ENCODE measurements around the gene GABRB3.

Gene GABRB3

DNA sequence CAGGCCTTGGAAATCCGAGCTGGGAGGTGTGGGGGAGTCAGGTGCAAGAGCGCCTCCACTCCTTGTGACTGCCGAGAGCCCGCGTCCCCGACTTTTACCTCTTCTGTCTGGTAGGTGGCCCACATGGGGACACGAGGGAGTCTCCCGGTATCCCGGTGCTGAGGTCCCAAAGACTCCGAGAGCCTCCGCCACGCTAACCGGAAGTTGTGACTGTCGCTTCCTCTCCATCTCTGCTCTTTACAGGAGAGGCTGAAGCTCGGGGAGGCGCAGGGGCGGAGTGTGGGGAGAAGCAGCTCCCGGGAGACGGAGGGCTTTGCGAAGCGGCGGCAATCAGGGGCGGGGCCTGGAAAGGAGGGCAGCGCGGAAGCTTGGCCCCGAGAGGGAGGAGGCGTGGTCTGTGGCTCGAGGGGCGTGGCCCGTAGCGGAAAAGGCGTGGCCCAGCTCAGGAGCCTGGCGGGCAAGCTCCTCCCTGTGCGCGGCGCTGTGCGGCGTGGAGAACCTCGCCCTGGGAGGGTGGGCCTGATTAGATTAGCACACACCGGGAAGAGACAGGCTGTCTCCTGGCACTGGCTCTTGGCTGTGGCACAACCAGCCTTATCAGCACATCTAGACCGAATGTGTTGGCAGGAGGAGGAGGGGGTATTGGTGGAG, 143.9 kb downstream of the GABRB3 start:
- no peak for DNase-seq (ENCODE audit: low spot score)

DNA sequence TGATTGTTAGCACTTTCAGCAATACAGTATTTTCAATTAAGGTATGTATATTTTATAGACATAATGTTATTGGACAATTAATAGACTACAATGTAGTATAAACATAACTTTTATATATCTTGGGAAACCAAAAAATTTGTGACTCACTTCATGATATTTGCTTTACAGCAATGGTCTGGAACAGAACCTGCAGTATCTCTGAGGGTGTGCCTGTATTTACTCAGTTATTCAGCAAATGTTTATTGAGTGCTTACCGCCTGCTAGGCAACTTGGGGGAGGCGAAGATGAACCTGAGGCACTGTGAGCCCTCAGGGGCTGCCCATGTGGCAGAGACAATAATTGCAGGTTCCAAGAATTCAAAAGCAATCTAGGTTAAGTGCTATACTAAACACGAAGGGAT, 144.8 kb downstream of the GABRB3 start:
- no peak for DNase-seq (ENCODE audit: low spot score)

DNA sequence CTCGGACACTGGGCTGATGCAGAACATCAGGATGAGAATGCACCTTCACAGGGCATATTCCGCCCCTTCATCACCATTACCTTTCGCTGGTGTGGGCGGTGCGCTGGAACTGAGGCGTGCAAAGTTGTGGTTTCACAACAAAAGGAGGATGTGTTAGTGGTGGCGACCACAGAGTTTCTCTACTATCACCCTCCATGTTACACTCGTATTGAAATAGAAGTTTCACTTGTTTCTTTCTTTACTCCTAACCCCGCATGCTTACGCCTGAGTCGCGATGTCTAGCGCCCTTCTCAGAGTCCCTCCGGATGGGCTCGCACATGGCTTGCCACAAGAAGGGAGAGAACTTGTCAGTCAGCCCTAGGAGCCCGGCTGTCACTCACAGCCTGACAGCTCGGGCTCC, 148.7 kb downstream of the GABRB3 start:
- no peak for DNase-seq (ENCODE audit: low spot score)

DNA sequence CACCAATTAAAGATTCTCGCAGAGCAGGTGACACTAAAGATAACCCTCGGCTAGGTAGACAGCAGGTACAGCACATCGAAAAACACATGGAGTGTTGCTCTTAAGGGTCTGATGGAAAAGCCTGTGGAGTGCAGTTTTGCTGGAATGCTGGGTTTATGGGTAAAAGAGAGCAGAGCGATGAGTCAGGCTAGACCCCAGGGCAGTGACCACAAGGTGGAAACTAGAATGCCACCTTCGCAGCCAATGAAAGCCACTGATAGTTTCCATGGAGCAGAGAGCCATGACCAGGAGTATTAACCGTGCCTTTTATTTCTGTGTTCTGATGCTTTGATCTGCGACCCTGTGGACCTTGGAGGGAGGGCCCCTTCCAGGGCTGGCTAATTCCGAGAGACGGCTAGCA, 149.8 kb downstream of the GABRB3 start:
- no peak for DNase-seq (ENCODE audit: low spot score)

DNA sequence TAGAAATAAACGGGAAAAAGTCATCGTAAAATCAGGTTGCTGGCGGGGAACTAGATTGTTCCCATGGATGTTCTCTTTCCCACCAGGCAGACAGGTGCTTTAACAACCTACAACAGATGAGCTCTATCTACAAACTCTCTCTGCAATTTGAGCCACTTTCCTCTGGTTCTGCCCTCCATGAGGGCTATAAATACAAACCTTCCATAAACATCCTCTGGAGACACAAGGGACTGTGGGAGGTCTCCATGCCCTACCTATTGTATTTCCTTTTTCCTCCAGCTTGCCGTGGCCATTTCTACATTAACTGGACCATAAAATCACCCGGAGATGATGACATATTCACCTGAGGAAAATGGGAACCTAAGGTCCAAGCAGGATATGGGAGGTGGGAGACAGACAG, 151.1 kb downstream of the GABRB3 start:
- DNase-seq (ENCODE audit: low spot score) = no peak

DNA sequence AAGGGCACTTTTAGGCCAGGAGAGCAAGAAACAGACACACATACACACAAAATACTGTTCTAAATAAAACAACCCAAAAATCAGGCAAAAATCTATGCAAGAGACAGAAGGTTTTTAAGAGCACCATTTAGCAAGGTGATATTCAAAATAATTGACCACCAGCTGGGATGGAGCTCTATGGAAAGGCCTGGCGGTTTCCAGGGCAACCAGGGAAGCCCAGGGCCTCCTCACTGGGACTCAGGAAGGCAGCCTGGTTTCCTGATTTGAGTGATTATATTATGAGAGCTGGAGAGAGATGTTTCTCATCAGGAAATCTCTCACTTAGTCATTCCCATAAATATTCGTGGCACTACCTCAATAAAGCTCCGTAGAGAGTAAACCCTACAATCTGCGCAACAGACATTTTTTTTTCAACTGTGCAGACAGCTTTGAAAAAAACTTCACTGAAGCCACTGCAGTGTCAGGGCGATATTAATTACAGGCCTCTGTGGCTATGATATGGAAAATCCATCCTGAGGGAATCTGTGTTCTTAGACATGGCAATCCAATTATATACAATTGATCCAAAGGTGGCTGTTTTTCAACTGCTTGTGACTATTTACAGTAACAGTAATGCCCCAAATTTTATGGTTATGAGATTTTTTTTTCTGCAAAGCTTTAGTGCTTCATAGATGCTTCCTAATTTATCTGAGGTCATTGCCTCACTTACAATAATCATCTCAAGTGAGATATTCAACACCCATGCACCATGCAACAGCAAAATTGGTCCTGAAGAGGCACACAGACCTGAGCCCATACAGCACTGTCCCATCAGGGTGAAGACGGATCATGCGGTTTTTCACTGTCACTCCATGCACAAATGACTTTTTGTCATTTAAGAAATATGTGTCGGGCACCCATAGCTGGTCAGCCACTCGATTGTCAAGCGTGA, 152.1 kb downstream of the GABRB3 start:
- no peak for DNase-seq (ENCODE audit: low spot score)

DNA sequence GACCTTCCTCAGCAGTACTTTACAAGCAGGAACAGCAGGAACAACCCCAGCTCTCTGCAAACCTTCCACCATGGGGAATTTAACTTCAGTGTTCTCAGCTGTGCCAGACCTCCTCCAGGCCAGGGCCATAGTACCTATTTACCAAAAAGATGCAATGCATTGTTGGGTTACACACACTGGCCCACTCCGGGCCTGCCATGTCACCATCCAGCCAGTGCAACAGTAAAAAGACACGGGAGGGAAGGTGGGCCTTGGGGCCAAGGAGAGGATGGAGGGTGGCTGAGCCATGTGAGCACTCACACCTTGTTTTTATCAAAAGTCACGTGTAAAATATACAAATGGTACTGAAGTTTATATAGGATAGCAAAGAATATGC, 157.0 kb downstream of the GABRB3 start:
- no peak for DNase-seq (ENCODE audit: low spot score)

DNA sequence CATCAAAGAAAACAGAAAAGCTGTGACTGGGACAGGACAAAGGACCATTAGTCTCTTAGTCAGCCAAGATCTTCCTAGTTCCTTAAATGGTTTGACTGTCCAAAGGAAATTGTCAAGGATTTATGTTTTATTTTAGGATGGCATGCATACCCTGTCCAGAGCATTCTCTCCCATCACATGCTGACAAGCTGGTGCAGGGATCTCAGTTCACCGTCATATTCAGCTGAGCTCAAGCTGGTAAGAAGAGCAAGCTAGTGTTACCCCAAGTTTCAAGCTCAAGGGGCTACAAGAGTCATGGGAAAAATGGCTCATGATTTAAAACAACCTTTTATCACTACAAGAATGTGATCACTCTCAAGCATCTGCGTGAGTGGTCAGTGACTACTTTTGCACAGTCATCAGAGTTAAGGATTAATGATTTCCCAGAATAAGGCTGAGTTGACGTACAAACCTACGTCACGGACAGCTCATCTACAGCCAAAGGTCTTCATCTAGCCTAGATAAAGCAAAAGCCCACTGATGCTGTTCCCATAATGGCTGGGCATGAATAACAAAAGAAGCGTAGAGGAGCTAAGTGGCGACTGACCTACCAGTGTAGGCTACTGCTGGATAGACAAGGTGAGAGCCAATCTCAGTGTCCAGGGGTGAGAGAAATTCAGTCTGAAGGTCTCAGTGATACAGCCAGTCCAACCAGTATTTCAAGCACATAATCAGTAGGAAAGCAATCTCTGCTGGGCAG, 157.5 kb downstream of the GABRB3 start:
- no peak for DNase-seq (ENCODE audit: low spot score)

DNA sequence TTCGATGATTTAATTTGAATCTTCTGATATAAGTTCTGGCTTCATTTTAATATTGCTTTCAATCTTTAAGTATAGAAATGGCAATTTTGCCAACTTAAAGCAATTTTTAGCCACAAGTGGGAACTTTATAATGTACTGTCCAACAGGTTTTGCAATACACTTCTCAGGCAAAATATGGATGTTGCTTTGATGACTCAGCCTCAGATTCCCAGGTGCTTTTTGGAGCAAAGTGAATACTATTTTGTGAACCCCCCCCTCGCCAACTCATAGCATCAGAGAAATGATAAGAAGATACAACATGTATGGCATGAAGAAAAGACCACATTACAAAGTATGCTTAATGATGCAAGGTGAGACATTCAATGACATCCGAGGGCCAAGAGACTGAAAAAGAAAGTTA, 158.1 kb downstream of the GABRB3 start:
- DNase-seq (ENCODE audit: low spot score) = no peak

DNA sequence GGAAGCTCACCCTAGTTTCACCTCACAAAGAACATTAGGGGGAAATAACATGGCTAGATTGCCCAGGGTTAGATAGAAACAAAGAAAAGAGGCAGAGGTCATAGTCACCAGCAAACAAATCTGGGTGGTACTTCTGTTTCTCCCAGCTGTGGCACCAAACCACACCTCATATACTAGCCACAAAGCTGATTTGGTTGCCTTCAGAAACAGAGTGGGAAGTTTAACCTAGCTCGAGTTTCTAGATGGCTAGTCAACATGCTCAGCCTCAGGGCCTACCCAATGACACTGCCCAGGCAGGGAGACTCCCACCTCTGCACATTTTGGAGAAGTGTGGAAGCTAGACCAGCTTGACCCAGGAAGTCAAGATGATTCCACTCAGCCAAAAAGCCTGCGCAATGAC, 174.2 kb downstream of the GABRB3 start:
- DNase-seq (ENCODE audit: low spot score) = no peak

DNA sequence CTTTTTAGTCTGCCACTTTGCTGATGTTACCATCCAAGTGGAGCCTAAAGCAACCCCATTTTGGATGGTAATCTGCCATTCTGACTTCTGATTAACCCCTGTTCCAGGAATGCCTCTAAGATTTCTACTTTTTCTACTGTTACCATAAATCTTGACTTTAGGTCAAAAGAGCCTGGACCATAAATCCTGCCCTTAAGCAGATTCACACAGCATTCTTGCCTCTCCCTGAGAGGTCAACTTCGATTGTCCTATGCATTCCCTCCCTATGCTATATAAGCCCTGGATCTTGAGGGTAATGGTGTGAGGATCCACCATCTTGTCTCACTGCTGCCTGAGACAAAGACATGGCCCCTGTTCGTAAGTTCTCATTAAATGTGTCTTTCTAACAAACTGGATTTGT, 177.3 kb downstream of the GABRB3 start:
- DNase-seq (ENCODE audit: low spot score) = no peak

DNA sequence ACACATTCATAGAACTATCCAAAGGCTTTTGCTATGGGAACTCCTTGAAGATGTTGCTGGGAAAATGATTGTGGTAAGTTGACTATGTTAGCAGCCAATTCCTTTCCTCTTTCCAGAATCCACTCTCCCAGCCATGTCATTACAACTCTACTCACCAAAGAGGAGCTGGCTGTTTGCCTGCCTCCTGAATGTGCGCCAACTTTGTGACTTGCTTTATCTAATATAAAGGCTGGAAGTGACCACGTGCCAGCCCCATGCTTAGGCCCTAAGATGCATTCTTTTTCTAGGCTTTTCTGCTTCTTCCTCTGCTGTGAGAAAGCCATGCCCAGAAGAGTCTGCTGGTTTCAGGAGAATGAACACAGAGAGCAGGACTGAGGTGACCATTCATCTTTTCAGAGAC, 182.2 kb downstream of the GABRB3 start:
- no peak for DNase-seq (ENCODE audit: low spot score)

DNA sequence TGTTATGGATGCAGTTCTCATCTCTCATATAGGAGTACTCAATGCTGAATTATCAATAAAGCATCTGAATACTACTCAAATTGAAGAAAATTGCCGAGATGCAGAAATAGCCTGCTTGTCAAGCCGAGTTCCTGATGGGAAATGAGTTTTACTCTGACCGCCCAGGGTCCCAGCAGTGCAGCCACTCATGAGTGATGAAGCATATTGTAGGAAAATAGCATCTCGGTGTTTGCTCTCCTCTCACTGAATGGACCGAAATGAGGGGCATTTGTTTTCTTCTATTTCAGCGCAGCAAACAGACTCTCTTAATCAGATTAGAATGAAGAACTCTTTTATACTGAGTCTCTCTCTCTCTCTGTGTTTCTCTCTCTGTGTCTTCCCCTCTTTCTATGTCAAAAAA, 190.0 kb downstream of the GABRB3 start:
- no peak for DNase-seq (ENCODE audit: low spot score)

DNA sequence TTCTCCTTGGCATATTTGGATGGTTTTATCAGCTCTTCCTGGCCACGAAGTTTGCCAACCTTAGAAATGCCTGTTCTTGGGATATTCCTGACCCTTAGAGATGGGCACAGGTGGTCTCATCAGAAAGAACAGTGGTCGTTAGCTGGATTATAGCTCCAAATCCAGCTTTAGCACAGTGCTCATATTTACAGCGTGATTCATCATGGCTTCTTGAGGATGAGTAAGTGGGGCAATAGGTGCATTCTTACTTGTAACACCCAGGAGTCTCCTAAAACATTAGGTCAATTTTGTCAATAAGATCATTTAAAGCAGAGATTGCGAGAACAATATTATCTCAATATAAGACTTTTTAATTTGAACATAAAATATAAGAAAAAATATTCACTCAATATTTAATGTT, 191.9 kb downstream of the GABRB3 start:
- DNase-seq (ENCODE audit: low spot score) = no peak

DNA sequence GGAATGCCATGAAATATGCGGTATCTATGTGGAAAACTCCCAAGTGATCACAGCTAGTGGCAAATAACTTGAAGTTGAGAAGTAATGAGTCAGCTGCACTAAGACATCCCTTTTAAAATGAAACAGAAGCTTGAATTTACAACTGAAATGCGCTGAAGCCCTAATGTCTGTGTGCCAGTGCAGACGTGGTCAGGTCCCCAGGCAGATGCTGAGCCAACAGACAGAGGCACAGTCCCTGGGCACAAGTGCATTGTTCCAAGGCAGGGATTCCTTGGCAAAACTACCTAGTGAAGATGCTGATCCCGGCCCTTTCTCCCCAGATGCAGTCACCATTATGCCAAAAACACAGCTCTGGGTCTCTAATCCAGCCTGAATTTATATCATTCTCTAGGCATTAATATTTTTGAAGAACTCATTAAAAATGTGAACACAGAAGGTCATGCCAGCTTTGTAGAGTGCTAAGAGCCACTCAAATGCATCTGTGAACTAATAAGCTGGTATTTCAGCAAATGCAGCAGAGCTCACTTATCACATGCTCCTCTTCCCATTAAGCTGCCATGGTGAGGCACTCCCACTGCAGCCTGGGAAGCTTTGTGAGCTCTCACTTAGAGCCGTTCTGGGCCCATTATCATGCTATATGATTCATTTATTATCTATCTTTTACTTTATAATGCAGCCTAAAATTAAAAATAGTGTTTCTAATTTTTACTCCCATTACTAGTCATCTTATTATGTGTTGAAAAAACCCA, 200.1 kb downstream of the GABRB3 start:
- DNase-seq (ENCODE audit: low spot score) = no peak

DNA sequence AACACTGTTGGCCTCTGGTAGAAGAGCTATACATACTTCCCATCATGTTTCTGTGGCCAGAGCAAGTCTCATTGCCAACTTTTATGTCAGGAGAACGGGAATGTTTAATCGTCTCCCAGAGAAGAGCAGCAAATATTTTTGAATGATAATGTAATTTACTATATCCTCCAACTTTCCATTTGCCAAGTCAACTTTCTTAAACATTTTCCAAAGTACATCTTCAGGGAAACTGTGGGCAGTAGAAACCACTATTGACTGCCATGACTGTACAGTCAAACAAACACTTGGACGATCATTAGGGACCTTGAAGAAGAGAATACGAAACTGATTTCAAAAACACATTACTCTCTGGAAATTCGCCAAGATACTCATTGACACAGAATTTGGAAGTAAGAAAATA, 201.5 kb downstream of the GABRB3 start:
- DNase-seq (ENCODE audit: low spot score) = no peak

DNA sequence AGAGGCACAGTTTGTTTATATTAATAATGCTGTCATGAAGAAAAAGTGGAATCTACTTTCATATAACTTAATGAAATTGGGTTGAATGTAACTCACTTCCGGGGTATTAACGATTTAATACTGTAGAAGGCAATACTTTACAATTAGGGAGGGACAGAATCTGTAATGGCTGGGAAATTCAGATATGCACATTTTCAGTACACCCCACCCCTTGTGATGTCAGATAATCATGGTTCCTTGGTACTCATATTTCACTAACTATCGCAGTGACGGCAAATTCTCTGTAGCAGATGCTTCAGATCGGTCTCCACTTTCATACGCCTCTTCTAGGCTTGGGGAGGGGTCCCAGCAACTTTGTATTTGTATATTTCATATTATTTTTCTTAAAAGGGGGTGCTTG, 207.3 kb downstream of the GABRB3 start:
- no peak for DNase-seq (ENCODE audit: low spot score)

DNA sequence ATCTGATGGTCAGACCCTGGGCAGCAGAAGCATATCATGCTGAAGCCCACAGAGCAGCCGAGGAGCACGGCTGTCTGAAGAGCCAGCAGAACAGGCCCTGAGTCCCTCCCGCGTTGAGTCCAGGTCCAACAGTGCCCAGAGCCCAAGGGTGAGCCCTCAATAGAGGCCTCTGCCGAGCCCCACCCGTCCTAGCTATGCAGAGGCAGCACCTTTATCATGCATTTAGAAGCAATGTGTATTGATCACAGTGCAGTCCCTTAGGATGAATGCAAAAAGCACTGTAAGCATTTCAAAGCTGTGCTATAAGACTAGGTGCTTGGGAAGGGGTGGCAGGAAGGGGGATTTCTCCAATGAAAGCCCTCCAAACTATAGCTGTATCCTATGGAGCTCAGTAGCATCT, 208.5 kb downstream of the GABRB3 start:
- no peak for DNase-seq (ENCODE audit: low spot score)

DNA sequence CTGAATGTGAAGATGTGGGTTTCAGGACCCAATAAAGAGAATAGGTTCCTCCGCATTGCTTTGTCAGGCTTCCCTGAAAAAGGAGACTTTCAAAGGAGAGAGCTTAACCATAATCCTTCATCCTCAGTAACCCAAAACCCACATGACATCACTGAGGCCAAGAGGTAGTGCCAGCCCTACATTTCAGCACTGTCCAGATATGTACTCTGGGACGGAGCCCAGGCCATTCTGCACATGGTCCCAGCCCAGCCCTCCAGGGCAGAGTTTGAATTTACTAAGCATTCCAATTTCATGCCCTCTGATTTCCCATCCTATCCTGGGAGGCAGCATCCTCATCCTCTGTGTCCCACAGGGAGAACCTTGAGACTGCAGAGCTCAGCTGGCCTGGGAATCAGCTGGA, 210.5 kb downstream of the GABRB3 start:
- DNase-seq (ENCODE audit: low spot score) = no peak

DNA sequence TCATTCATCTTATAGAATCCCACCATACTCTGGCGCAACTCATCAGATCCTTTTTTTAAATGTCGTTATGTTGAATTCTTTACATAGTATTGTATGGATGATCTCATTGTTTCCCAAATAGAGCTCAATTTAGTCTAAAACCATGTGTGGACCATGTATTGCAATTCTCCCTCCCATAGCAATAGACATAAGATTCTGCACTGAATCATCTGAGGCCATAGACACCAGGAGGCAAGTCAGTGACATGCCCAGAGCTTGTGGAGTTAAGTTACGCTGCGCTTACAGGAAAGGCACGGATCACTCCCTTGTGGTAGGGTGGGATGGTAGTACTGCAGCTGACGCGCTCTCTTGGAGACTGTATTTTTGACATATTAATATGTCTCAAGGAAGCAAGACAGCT, 211.0 kb downstream of the GABRB3 start:
- no peak for DNase-seq (ENCODE audit: low spot score)

DNA sequence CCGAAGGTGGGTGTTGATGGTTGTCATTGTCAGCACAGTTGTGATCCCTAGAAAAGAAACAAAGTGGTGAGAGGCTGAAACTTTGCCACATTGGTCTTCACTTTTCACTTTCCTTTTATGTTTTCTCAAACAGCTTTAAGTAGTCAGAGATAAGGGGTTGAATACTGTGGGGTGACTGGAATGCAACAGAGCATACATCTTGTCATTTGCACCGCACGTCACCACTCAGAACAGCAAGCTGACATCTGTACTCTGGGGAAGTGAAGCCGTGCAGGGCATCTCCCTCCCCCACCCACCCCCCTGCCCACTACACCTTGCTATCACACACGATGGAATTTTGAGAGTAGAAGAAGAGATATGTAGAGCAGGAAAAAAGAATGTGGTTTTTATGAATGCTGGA, 211.7 kb downstream of the GABRB3 start:
- DNase-seq (ENCODE audit: low spot score) = no peak

DNA sequence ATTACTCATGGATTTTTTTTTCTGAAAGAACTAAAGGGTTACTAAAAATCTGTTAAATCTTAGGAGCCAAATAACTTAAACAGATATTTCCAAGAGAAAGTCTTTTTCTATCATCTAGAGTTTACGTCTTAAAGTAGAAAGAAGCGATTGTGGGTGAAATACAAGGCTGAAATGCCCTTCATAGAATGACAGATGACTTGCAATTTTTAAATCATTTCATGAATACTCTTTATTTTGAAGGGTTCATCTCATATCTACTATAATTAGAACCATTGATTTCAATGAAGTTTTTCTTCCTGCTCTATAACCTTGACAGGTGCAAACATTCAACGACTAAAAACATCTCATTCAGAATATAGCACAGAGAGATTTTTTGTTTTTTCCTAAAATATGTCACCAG, 217.0 kb downstream of the GABRB3 start:
- no peak for DNase-seq (ENCODE audit: low spot score)
